ENCODE measurements around the gene AP3B1. TPM values are rescaled to one million over a fixed set of nuclear protein-coding genes. Genes with fewer than 3 reads are reported as not detected.

AP3B1 gene
- total RNA-seq, 1 donor from 2014 or later, result 105 TPM

GRCh38 chr5:78078858-78079257, 215.6 kb downstream of the AP3B1 start:
- H3K27ac ChIP-seq, result no peak overlapping the region
- TF ChIP-seq, protein P1, sequence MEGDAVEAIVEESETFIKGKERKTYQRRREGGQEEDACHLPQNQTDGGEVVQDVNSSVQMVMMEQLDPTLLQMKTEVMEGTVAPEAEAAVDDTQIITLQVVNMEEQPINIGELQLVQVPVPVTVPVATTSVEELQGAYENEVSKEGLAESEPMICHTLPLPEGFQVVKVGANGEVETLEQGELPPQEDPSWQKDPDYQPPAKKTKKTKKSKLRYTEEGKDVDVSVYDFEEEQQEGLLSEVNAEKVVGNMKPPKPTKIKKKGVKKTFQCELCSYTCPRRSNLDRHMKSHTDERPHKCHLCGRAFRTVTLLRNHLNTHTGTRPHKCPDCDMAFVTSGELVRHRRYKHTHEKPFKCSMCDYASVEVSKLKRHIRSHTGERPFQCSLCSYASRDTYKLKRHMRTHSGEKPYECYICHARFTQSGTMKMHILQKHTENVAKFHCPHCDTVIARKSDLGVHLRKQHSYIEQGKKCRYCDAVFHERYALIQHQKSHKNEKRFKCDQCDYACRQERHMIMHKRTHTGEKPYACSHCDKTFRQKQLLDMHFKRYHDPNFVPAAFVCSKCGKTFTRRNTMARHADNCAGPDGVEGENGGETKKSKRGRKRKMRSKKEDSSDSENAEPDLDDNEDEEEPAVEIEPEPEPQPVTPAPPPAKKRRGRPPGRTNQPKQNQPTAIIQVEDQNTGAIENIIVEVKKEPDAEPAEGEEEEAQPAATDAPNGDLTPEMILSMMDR (IDR thresholded peaks at IDR 0.05), result no peak
- TF ChIP-seq EZH2phosphoT487 (IDR thresholded peaks at IDR 0.05) (no peak), EZH2 (IDR thresholded peaks at IDR 0.05) (no peak)
- no peak overlapping the region for H3K4me2 ChIP-seq
- Mint-ChIP-seq H3K27ac (no peak overlapping the region), H3K36me3 (peaks cover 12% of the 10 kb centered on the region), H3K27me3 (ENCODE audit: insufficient read depth, low read depth) (no peaks in the 10 kb centered on the region), H3K9me3 (no peaks in the 10 kb centered on the region), H3K4me1 (no peaks in the 10 kb centered on the region), H3K4me3 (no peak overlapping the region)
- H3F3A ChIP-seq (ENCODE audit: low read depth), result no peaks in the 10 kb centered on the region
- no peaks in the 10 kb centered on the region for H3K4me1 ChIP-seq
- no peak overlapping the region for H3K9ac ChIP-seq
- H3K9me3 ChIP-seq (ENCODE audit: low read depth), result no peaks in the 10 kb centered on the region
- no peak overlapping the region for H2AFZ ChIP-seq (replicated peaks)
- no peaks in the 10 kb centered on the region for H3K79me2 ChIP-seq (ENCODE audit: low read depth)
- H3K27me3 ChIP-seq, result no peaks in the 10 kb centered on the region
- no peaks in the 10 kb centered on the region for H3K36me3 ChIP-seq
- H3K4me3 ChIP-seq, result no peak overlapping the region
- H4K20me1 ChIP-seq (ENCODE audit: low read depth), result no peaks in the 10 kb centered on the region
- DNase-seq (ENCODE audit: low spot score), result no peak

- Histone ChIP-seq H3K4me1 (no peaks in the 10 kb centered on the region), H3K27me3 (no peaks in the 10 kb centered on the region), H3K4me2 (no peak overlapping the region), H4K20me1 (ENCODE audit: low read depth) (no peaks in the 10 kb centered on the region), H2AFZ (replicated peaks) (no peak overlapping the region), H3K27ac (no peak overlapping the region), H3K36me3 (no peaks in the 10 kb centered on the region), H3K4me3 (no peak overlapping the region), H3K9ac (no peak overlapping the region), H3K79me2 (ENCODE audit: low read depth) (no peaks in the 10 kb centered on the region), H3F3A (ENCODE audit: low read depth) (no peaks in the 10 kb centered on the region), H3K9me3 (ENCODE audit: low read depth) (no peaks in the 10 kb centered on the region)
- Mint-ChIP-seq H3K27me3 (ENCODE audit: insufficient read depth, low read depth) (no peaks in the 10 kb centered on the region), H3K4me3 (no peak overlapping the region), H3K4me1 (no peaks in the 10 kb centered on the region), H3K36me3 (peaks cover 9% of the 10 kb centered on the region), H3K9me3 (no peaks in the 10 kb centered on the region), H3K27ac (no peak overlapping the region)
- DNase-seq (ENCODE audit: low spot score), result no peak
- TF ChIP-seq, protein P1 (IDR thresholded peaks at IDR 0.05), result no peak
Measured at GRCh38 chr5:78077369-78078068, 217.0 kb downstream of the AP3B1 start.

DNA sequence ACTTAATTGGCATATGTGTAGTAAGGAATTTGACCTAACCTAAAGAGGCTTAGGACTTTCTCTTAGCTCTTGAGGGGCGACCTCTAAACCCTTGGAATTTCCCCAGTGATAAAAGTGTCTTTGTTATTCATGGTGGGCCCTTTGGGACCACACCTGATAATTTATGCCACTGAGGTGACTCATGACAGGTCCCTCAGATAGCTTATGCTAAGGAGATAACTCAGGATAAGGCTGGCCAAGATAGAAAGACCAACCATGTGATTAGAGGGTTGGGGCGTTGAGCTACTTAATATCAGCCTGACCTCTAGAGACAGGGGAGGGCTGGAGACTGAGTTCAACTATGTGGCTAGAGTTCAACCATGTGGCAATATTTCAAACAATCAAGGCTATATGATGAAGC, 218.1 kb downstream of the AP3B1 start:
- no peak for DNase-seq (ENCODE audit: low spot score)
- H3K27ac Mint-ChIP-seq, result no peak overlapping the region
- Histone ChIP-seq H4K20me1 (ENCODE audit: low read depth) (no peaks in the 10 kb centered on the region), H3F3A (ENCODE audit: low read depth) (no peaks in the 10 kb centered on the region), H3K4me2 (no peak overlapping the region), H3K36me3 (no peaks in the 10 kb centered on the region), H3K9me3 (ENCODE audit: low read depth) (no peaks in the 10 kb centered on the region), H2AFZ (replicated peaks) (no peak overlapping the region), H3K4me1 (no peaks in the 10 kb centered on the region), H3K79me2 (ENCODE audit: low read depth) (no peaks in the 10 kb centered on the region), H3K27ac (no peak overlapping the region), H3K9ac (no peak overlapping the region), H3K27me3 (no peaks in the 10 kb centered on the region), H3K4me3 (no peak overlapping the region)
- peaks cover 6% of the 10 kb centered on the region for H3K36me3 Mint-ChIP-seq
- no peak overlapping the region for H3K4me3 Mint-ChIP-seq
- no peaks in the 10 kb centered on the region for H3K9me3 Mint-ChIP-seq
- TF ChIP-seq EZH2phosphoT487 (IDR thresholded peaks at IDR 0.05) (no peak), EZH2 (IDR thresholded peaks at IDR 0.05) (no peak)
- TF ChIP-seq, protein P1 (IDR thresholded peaks at IDR 0.05), result no peak
- no peaks in the 10 kb centered on the region for H3K27me3 Mint-ChIP-seq (ENCODE audit: insufficient read depth, low read depth)
- H3K4me1 Mint-ChIP-seq, result no peaks in the 10 kb centered on the region
